ENCODE results near the gene ZIC2.

ZIC2 gene

DNA sequence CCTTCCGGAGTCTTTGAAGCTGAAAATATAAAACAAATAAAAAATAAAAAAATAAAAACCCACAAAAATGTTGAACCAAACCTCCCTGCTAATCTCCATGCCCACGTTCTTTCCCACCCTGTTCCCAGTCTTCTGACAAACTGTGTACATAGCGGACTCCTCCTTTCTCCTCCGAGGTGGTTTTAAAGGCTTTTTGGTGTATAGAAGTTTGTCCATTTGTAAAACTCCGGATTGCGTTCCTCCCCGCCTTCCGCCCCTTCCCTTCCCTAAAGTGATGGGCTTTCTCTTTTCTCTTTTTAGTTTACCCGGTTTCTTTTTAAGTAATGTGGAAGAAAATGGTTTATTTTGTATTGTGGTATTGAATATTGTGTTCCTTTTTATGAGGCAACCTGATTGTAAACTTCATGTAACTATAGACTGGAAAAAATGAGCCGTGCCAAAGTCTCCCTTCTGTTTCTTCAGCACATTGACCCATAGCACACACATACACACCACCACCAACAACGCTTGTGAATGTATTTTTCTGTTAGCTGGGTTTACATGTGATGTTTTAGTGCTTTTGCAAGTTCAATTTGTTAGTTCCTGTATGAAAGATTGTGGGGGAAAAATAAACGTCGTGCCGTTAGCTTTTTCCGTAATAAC is 4.4 kb downstream of the ZIC2 start:
- no peak for DNase-seq (ENCODE audit: low read depth, low spot score)

DNA sequence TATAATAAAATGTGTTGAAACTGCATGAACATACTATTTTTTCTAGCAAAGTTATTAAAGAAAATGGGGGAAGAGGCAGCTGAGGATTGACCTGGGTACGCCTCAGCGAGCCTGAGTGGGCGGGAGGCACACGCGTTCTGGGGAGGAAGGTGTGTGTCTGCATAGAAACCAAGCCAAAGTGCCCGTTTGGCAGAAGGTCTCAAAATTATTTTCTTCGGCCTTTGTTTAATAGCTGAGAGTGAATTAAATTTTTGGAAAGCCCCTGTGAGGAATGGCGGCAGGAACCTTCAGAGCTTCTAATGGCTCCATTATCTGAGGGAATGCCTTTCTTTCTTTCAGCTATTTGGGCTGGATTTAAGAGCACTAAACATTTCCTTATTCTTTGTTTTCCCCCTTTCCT is 5.2 kb downstream of the ZIC2 start:
- no peak for DNase-seq (ENCODE audit: low read depth, low spot score)

DNA sequence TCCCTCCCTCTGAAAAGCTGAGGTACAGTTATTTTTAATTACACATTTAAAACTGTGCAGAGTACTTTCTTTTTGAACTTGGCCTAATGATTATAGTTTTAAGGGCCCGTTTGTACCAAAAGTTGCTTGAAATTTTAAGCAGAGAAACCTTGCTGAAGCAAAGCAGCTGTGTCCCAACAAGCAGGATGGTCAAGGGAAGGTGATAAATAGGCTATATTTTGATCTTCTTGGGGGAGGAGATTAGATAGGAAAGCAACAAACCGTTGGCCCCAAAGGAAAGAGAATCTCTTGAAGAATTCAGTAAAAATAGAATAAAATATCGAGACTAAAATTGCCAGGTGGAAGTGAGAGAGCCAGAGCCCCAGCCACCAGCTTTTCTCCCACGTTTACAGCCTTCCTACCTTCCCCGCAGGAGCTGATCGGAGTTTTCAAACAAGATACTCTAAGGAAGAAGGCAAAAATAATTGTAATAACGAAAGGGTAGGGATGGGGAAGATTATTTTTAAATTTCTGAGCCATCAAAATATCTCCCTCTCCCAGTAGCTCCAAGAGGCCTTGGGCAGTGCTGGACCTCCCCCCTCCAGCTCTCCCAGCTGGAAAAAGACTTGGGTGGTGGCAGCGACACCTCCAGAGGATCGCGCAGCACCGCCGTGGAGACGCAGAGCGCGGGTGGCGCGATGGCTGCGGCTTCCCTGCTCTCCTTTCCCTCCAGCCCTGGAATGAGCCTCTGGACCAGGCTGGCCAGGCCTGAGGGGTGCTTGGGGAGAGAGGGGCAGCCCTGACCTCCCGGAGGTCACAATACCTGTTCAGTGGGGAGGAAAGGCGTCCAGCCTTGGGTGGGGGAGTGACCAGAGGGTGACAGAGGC is 5.8 kb downstream of the ZIC2 start:
- peak; percentile 58 for DNase-seq (ENCODE audit: low read depth, low spot score)

DNA sequence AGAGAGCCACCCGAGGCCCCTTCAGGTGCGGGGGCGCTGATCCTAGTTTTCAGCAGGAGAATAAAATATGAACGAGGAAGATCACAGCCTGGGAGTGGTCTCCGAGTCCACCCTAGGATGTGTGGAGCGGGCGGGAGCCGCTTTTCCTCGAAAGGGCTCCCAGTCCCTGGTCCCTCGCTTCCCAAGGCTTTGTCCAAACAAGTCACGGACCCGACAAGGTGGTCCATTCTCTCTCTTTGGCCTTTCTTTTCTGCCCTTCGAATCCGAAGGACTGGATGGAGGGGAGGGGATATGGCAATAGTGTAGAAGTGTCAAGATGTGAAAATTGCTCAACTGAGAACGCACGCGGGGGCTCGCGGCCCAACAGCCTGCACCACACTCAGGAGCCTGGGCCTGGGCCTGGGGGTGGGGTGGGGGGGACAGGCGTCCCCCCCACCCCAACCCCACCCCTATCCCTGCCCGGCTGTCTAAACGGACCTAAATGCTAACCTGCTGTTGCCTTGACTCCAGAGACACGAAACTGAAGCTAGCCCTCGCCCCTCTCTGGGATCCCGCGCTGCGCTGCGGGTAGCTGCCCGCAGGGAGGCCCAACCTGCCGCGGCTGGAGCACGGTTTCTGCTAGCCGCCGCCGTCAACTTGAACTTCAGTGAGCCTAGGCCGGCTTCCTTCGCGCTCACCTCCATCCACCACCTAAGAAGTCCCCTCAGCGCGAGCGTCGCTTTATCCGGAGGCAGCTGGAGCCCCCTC is 7.1 kb downstream of the ZIC2 start:
- no peak for DNase-seq (ENCODE audit: low read depth, low spot score)

DNA sequence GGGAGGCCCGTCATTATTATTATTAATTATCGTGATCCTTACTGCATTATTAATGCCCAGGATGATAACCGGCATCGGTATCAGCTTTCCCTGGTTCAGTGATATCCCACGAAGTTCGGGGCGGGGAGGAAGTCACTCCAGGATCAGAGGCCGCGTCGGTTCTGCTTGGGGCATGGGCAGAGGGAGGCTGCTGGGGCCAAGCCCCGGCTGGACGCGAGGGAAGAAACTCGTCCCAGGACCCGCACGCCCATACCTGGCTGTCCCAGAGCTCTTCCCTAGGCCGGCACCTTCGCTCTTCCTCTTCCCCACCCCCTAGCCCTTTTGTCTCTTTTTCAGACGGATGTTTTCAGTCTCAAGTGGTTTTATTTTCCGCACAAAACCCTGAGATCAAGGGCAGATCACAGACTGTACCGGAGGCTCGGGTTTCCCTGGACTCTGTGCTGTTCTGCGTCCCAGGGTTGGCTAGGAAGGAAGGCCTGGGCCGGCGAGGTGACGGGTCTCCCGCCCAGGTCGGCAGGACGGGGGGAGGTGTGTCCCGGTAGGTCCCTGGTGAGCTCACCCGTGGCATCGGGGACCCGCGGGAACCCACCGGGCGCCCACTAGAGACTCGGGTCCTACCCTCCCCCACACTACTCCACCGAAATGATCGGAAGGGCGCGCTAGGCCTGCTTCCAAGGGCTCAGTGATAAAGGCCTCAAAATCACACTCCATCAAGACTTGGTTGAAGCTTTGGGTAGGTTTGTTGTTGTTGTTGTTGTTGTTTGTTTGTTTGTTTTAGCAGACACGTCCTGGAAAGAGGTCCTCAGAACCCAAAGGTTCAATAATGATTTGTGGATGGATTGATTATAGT is 7.9 kb downstream of the ZIC2 start:
- peak; percentile 61 for DNase-seq (ENCODE audit: low read depth, low spot score)

DNA sequence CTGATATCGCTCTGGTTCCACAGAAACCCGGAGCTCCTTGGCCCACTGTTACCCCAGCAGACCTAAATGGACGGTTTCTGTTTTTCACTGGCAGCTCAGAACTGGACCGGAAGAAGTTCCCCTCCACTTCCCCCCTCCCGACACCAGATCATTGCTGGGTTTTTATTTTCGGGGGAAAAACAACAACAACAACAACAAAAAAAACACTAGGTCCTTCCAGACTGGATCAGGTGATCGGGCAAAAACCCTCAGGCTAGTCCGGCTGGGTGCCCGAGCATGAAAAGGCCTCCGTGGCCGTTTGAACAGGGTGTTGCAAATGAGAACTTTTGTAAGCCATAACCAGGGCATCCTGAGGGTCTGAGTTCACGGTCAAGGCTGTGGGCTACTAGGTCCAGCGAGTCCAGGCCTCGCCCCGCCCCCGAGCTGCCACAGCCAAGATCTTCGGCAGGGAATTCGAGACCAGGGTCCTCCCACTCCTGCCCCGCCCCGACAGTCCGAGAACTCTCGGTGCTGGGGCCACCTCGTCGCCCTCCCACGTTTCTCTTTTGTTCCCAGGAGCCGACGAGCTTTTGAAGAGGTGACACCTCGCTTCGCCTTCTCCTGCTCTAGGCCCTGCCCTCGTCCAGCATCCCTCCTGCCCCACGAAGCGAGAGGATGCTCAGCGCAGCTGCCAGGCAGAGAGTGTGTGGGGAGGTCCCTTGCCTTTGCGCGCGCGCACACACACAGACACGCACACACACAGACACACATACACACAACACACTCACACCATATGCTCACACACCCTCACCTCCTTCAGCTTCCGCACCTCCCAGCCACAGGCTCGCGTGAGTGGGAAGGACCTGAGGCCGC is 8.8 kb downstream of the ZIC2 start:
- peak; percentile 56 for DNase-seq (ENCODE audit: low read depth, low spot score)

DNA sequence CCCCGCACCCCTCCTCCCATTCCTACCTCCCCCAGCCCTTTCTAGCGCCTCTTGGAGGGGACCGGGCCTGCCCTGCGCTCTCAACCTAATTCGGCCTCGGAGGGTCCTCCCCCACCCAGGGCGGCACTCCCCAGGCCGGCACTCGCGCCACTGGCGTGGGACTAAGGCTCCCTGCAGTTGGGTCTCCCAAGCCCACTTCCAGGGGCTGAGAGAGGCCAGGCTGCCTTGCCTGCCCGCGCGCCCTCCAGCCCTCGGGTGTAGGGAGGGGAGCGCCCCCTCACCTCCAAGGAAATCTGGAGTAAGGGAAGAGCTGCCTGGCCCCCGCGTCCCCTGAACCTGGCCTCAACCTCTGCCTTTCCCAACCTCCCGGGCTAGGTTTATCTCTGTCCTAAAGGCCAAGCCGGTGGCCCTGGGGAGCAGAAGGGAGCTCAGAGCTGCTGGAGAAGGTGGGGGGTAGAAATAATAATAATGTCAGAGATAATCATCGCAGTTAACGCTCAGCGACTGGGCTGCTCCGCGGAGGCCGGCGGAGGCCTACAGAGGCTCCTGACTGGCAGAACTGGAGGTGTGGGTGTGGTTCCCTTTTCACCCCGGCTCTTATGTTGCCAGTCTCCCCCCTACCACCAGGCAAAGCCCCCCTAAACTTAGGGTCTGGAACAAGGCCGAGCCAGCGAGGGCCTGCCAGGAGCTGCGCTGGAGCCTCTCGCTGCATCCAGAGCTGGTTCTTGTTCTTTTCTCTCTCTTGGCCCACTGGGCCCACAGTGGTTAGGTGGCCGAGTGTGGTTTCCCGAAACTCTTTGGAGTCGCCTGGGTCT is 9.6 kb downstream of the ZIC2 start:
- DNase-seq (ENCODE audit: low read depth, low spot score), result peak; percentile 41

DNA sequence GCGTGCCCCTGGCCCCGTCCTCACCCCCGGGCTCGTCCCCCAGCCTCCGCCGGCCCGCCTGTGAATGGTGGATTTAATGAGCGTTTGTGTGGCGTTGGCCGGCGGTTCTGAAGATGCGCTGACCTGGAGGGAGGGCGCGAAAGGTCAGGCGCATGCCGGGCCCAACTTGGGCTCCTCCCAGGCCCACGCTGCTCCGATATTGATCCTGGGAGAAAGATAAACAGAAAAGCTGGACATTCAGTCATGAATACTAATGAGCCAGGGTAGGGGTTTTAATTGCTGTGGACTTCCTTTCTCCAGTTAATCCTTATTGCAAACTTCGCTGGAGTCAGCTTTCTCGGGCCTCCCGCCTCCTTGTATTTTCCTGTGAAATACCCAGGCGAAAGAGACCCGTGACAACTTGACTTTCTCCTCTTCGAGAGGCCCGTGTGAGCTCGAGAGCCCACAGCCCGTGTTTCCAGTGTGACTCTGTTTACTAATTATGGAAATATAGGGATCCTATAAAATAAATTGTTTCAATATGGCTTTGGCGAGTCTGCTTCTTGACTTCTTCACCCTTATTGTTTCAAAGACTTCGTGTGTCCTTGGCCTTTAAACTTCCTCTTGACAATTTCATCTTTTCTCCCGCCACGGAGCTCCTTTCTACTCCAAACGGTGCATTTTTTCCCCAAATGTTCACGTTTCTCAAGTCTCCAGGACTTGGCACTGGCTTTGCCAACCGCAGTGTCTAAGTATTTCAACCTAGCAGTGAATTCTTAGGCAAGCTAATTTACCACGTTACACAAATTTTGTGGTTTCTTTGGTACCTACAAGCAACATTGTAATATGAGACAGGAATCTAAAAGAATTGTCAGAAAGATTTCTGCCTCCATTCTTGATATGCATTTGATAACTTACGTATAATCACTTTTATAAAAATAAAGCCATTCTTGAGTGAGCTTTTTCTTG is 10.5 kb downstream of the ZIC2 start:
- DNase-seq (ENCODE audit: low read depth, low spot score), result peak; percentile 43

DNA sequence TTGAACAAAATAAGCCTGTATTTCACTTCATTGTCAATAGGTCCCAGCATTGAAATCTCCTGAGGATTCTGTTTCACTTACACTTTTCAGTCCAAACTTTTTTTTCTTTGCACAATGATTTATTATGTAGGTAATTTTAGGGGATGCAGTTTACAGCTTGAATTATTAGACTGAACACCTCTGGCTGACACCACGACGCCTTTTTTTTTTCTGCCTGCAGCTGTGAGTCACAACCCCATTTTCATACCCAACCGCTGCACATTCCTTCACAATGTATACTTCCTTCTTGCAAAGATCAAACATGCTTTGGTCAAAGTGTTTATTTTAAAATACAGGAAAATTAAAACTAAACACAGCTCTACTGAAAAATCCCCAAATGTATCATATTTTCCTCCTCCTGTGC is 11.4 kb downstream of the ZIC2 start:
- no peak for DNase-seq (ENCODE audit: low read depth, low spot score)

DNA sequence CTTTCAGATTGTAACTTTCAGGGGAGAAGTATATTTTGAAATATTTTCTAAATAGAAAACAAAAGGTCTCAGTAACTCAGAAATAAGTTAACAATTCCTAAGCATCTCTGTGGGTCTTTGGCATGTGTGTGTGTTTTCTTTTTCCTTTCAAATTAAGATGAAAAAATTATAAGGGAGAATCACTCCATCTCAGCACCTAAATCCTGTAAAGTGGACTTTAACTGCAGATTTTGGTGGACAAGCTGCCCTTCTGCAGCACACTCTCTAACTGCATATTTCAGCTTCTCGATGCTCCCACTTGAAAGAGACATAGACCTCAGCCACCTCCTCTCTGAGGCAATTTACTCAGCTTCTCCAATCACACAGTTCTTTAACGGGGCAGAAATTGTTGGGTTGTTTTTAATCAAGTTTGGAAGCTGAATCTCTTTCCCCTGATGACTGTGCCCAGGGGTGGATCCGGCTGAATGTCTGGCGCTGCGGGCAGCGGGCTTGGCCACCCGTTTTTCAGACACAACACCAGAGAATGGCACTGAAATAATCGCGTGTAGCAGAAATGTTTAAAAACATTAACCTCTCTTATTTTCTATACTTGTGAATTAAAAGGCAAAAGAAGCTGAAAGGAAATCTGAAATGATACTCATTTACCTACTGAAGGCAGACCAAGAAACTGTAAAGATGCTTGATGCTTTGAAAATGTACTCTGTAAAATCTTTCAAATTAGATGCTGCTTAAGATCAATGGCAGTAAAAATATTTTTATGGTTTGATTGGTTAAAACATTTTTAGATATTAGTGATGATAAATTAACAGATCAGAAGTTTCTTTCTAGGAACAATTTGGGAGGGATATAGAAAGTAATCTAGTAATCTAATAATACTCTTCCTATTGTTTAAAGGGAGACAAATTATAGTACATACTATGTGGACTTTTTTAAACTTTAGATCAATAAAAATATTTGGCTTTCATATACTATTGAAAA is 12.4 kb downstream of the ZIC2 start:
- no peak for DNase-seq (ENCODE audit: low read depth, low spot score)

DNA sequence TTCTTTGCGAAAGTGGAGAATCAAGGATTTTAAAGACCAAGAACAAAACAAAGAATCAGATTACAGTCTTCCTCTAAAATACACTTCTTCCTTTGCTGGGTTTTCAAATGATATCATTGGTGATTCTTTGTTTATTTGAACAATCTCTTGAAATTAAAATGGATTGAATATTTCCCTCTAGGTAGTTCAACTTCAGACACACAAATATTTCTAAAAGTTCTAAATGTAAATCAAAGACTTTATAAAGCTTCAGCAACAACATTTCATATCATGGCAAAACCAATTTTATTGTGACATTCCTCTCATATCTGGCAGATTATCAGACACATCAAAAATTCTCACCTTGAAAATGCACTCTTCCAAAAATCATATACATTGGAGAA is 13.0 kb downstream of the ZIC2 start:
- DNase-seq (ENCODE audit: low read depth, low spot score), result no peak

DNA sequence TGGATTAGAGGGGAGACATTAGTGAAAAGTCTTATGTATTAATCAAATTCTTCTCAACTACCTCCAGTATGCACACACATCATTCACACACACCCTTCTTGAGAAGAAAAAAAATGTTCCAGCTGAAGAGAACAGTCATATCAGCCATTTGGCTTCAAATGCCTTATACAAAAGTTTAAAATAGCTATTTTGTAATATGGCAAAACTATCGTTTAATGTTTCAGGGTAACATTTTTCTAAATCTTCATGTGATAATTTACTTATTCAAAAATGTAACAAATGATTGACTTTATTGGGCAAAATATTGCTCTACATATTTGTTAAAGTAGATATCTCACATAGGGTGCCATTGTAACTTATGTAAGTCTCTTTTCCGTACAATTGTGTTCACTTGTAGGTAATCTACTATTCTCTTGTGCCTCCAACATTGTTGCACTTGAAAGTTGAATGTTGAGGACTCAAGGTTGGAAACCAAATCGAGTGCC is 13.6 kb downstream of the ZIC2 start:
- DNase-seq (ENCODE audit: low read depth, low spot score), result no peak

DNA sequence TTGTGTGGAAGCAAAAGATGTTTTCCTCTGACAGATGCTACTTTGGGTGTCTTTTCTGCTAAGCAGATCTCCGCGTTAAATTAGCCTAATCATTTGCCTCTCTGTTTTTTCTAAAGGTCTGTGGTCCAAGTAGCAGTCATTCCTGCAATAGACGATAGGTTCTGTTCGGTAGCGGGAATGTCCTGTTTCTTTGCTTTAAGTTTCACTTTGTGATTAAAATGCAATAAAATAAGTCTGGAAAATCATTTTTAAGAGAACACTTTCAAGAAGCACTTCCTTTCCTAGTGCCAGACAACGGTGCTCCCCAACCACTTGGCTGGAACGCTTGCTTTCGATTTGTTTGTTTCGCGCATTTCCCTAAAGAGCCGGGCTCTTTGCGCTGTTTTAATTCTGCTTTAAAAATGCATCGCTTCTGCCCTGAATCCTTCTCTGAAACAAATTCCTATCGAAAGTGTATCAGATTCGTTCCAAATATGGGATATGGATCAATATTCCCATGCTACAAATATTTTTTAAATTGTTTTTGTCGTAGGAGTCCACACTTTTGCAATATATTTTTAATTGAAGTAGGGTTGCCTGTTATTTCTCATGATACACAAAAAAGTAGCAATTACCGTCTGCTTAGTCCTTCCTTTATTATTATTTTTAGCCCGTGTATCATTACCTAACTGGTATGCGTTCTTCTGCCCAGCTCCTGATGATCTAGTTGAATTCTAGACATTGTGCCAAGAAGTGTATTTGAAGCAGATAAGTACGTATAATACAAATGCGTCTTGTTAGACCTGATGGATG is 14.2 kb downstream of the ZIC2 start:
- peak; percentile 54 for DNase-seq (ENCODE audit: low read depth, low spot score)

DNA sequence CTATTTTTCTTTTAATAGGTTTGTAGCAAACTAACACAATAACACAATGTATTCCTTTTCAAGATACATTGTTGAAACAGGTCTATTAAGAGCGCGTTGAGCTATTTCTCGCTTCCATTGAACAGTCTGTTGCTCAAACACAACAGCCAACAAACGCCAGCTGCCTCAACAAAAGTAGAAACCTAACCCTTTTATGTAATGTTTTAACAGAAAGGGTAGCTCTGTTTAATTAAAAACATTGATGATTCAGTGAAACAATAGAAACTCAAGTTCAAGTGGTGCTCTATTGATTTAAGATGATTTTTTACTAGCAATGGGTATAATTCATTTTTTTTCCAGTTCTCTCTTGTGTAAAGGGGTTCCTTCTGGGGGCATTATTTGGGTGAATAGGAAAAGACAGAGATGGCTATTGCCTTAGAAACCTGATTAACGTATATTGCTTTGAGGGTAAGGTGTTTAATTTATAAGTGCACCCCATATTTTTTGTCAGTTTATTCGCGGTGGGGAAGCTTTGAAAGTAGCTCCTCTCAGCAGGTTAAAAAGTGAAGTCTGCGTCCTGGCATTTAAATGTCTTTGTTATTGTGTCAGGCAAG is 14.9 kb downstream of the ZIC2 start:
- DNase-seq (ENCODE audit: low read depth, low spot score), result no peak

DNA sequence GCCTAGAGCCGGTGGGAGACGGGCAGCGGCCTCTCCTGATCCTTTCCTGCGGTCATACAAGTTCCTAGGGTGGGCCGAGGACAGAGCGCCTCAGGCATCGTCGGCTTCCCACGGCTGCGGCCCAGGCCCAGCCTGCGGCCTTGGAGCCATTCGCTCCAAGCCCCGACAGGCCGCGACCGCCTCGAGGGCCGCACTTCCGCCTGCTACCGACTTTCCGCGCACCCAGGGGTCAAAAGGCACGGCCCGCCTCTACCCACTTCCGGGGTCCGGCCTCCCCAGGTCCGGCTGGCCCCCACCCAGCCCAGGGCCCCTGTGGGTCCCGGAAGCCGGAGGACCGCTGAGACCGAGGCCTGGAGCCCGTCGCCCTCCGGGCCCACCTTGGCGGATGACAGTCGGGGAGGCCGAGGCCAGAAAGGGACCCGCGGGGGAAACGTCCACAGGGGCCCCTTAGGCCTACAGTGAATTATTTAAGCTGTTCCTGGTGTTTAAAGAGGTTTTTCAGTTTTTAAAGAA is 16.2 kb downstream of the ZIC2 start:
- DNase-seq (ENCODE audit: low read depth, low spot score), result no peak

DNA sequence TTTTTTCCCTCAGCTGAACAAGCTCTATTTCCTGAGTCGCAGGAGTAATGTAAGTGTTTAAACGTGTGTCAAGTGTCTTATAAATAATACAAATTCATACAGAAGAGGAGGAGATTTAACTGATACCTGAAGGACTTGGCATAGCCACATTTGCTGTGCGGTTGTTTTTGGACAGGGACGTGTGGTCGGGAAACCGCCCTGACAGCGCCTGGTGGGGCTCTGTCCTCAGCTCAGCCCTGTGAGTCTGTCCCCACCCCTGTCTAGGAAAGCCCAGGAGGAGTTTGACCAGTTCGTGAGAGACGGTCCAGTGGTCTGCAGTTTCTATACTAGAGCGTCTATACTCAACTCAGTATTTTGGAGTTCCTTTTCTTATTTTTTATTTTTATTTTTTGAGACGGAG is 16.7 kb downstream of the ZIC2 start:
- peak; percentile 44 for DNase-seq (ENCODE audit: low read depth, low spot score)
